Neuronal stem cell (in vitro differentiated cells): ENCODE data around the gene AKAP8L.

Source experiments
- DNase-seq: peaks from one replicate; pipeline ENCODE4 v3.0.0-alpha.2; 2013; ENCODE audit warnings: low spot score
- H2AFZ ChIP-seq: one replicate; pipeline ENCODE4 v1.6.1; 2013; ENCODE audit warnings: mild to moderate bottlenecking, low read length, inconsistent platforms
- H2AK5ac ChIP-seq: 2 replicates; pipeline ENCODE4 v1.6.1; 2013; ENCODE audit warnings: low read depth, mild to moderate bottlenecking, inconsistent platforms, low read length, moderate library complexity, mixed read lengths
- H2BK120ac ChIP-seq: 2 replicates; pipeline ENCODE4 v1.6.1; 2013; ENCODE audit warnings: low read depth, mild to moderate bottlenecking, inconsistent platforms, low read length, moderate library complexity, mixed read lengths
- H2BK12ac ChIP-seq: one replicate; pipeline ENCODE4 v1.6.1; 2013; ENCODE audit warnings: low read length, inconsistent platforms
- H2BK15ac ChIP-seq: 2 replicates; pipeline ENCODE4 v1.6.1; 2013; ENCODE audit warnings: mild to moderate bottlenecking, low read length, inconsistent platforms, mixed read lengths
- H2BK5ac ChIP-seq: one replicate; pipeline ENCODE4 v1.6.1; 2013; ENCODE audit warnings: inconsistent platforms, mild to moderate bottlenecking, low read length, moderate library complexity
- H3K14ac ChIP-seq: one replicate; pipeline ENCODE4 v1.6.1; 2013; ENCODE audit warnings: low read length, inconsistent platforms
- H3K18ac ChIP-seq: 2 replicates; pipeline ENCODE4 v1.6.1; 2013; ENCODE audit warnings: low read length, inconsistent platforms
- H3K23ac ChIP-seq: 2 replicates; pipeline ENCODE4 v1.6.1; 2013; ENCODE audit warnings: low read depth, mild to moderate bottlenecking, mixed read lengths, low read length, inconsistent platforms; ENCODE audit not compliant: poor library complexity
- H3K27ac ChIP-seq: replicated peaks from 3 replicates; pipeline ENCODE4 v1.5.1; 2013; ENCODE audit warnings: low read length, inconsistent platforms
- H3K27me3 ChIP-seq, 3 experiments: 2 replicates each; pipeline ENCODE4 v1.6.1; 2013; ENCODE audit warnings: low read length in 3 of 3, mild to moderate bottlenecking in 2 of 3, inconsistent platforms in 1 of 3, low read depth in 1 of 3, mixed read lengths in 1 of 3, moderate library complexity in 1 of 3; ENCODE audit not compliant: control insufficient read depth in 3 of 3, insufficient read depth in 3 of 3
- H3K36me3 ChIP-seq, 2 donors: replicated peaks in 1 of 2; 2 replicates each; pipeline ENCODE4 v1.6.1; 2013; ENCODE audit warnings: low read length in 2 of 2; ENCODE audit not compliant: control insufficient read depth in 2 of 2, insufficient read depth in 2 of 2
- H3K4ac ChIP-seq: 2 replicates; pipeline ENCODE4 v1.6.1; 2013; ENCODE audit warnings: inconsistent platforms, mild to moderate bottlenecking, low read length, moderate library complexity
- H3K4me1 ChIP-seq, 2 donors: 1 replicate in 1 of 2; 2 replicates in 1 of 2; pipeline ENCODE4 v1.6.1; 2013; ENCODE audit warnings: low read length in 2 of 2, low read depth in 1 of 2; ENCODE audit not compliant: control insufficient read depth in 2 of 2, insufficient read depth in 1 of 2
- H3K4me2 ChIP-seq: one replicate; pipeline ENCODE4 v1.6.1; 2013; ENCODE audit warnings: mild to moderate bottlenecking, low read length, inconsistent platforms; ENCODE audit not compliant: insufficient read depth, poor library complexity, severe bottlenecking
- H3K4me3 ChIP-seq, 2 donors: 2 replicates each; pipeline ENCODE4 v1.5.1; 2013; ENCODE audit warnings: low read length in 2 of 2, mild to moderate bottlenecking in 2 of 2, inconsistent platforms in 1 of 2, moderate library complexity in 1 of 2
- H3K79me1 ChIP-seq: one replicate; pipeline ENCODE4 v1.6.1; 2013; ENCODE audit warnings: low read depth, mild to moderate bottlenecking, inconsistent platforms, low read length, moderate library complexity
- H3K9ac ChIP-seq: one replicate; pipeline ENCODE4 v1.6.1; 2013; ENCODE audit warnings: mild to moderate bottlenecking, low read depth, low read length, inconsistent platforms; ENCODE audit not compliant: poor library complexity
- H3K9me3 ChIP-seq, 2 donors: replicated peaks in 1 of 2; 2 replicates each; pipeline versions ENCODE3 to v1.6.1; 2013; ENCODE audit warnings: low read length in 2 of 2, mild to moderate bottlenecking in 2 of 2, inconsistent platforms in 1 of 2, low read depth in 1 of 2, mixed read lengths in 1 of 2, moderate library complexity in 1 of 2; ENCODE audit not compliant: control insufficient read depth in 2 of 2, insufficient read depth in 1 of 2
- H4K8ac ChIP-seq: one replicate; pipeline ENCODE4 v1.6.1; 2013; ENCODE audit warnings: low read depth, mild to moderate bottlenecking, inconsistent platforms, low read length, moderate library complexity
- H4K91ac ChIP-seq: one replicate; pipeline ENCODE4 v1.6.1; 2013; ENCODE audit warnings: low read length, low read depth, mild to moderate bottlenecking, inconsistent platforms; ENCODE audit not compliant: poor library complexity
- WGBS, 2 donors: extraction: QIAGEN DNeasy Blood & Tissue Kit; methylation state at CpG; one replicate each; pipeline ENCODE4 v1.1.7; 2013; ENCODE audit warnings: missing lambda C conversion rate in 2 of 2, mixed read lengths in 1 of 2; ENCODE audit not compliant: insufficient read length in 2 of 2, insufficient replicate concordance in 1 of 2; ENCODE audit errors: extremely low coverage in 2 of 2; 5-methylcytosine and 5-hydroxymethylcytosine counted together

Gene AKAP8L

DNA sequence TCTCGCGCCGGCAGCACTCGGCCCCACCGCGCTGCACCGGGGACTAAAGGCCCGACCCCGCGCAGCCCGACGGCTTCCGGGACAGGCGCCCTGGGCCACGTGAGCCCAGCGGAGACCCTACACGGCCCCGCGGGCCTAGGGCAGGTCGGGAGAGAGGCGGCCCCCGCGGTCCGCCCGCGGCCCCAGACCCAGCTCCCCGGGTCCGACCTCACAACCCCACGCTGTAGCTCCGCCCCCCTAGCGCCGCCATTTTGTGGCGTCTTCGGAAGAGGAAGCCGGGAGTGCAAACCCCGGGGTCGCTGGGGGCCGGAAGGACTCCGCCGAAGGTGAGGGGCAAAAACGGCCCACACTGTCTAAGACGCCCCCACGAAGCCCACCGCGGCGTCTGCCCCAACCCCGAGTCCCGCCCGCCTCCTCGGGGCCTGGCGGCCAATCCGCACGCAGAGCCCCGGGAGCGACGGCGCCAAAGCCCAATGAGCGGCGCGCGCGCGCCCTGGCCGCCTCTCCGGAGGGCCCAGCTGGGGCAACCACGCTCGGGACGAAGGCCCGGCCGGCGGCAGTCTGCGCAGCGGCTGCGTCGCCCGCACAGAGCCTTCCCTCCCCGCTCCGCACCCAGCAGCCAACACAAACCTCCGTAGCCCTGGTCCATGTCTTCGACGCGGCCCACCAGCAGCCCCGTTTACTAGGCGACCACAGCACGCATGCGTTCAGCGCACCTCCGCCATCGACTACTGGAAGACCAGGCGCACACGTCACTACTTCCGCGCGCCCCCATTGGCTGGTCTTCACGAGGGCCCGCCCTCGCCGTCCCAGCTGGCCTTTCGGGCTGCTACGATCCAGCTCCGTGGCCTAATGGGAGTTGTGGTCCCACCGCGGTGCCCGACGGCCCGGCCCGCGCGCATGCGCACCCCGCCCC lies 39.4 kb downstream of the AKAP8L start, which contains the start of gene AKAP8:
AKAP8 (minus strand) TSS at position 705 of the 916 bp plus-strand sequence; CDS start at position 649, 56 bp downstream.
- Histone ChIP-seq H2AK5ac (peak within 1 kb of the TSS; percentile 80), H3K9ac (peak within 1 kb of the TSS; percentile 97), H2BK120ac (no peak within 1 kb of the TSS), H3K4me2 (peak within 1 kb of the TSS; percentile 93), H2BK5ac (peak within 1 kb of the TSS; percentile 66), H3K36me3 (peaks cover 2 to 42% of the 10 kb centered on the region in 2 donors), H3K23ac (peak within 1 kb of the TSS; percentile 99), H3K27ac (peak within 1 kb of the TSS; percentile 93), H3K14ac (peak within 1 kb of the TSS; percentile 82), H3K4me3 (peak within 1 kb of the TSS; percentile 96 to 100), H2AFZ (peak within 1 kb of the TSS; percentile 95), H4K91ac (no peak within 1 kb of the TSS), H3K4me1 (peaks cover 2 to 9% of the 10 kb centered on the region in 2 donors), H3K9me3 (no peaks in the 10 kb centered on the region), H3K27me3 (no peaks in the 10 kb centered on the region), H3K4ac (peak within 1 kb of the TSS; percentile 81), H2BK15ac (no peak within 1 kb of the TSS), H2BK12ac (peak within 1 kb of the TSS; percentile 98), H3K18ac (peak within 1 kb of the TSS; percentile 100), H4K8ac (peak within 1 kb of the TSS; percentile 82), H3K79me1 (peaks cover 11% of the 10 kb centered on the region)
- DNase-seq = peak; percentile 99
- WGBS, 2 donors = no CpG with 5 or more reads among the region's 111 CpGs

DNA sequence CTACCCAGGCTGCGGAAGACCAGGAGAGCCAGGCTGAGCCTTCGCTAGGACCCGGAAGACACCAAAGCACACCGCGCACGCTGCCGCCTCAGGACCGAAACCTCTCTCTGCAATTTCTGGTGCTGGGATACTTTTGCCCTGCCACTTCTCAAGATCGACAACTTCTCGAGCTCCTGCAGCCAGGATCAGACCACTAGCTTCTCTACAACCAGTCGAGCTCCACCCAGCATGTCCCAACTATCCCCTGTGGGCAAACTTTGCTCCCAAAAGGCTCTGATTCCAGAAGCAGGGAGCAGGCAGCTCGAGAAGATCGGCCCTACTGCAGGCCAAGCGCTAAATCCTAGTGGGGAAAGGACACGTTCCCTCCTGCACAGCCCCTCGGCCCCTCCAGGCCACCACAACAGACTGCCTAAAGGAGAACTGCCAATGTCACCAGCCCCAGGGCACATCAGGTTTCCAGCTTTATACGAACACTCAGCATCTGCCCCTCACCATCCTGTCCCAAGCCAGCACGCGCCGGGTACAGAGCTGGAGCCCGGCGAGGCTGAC lies 40.2 kb downstream of the AKAP8L start:
- peak overlapping the region; percentile 96 to 100 for H3K4me3 ChIP-seq
- no peaks in the 10 kb centered on the region for H3K9me3 ChIP-seq
- no peak overlapping the region for H2BK120ac ChIP-seq
- peak overlapping the region; percentile 93 for H3K27ac ChIP-seq
- no peaks in the 10 kb centered on the region for H3K27me3 ChIP-seq
- no peak overlapping the region for H2AK5ac ChIP-seq
- H4K8ac ChIP-seq = no peak overlapping the region
- no peak overlapping the region for H2BK15ac ChIP-seq
- WGBS, 2 donors = no CpG with 5 or more reads among the region's 22 CpGs
- H3K79me1 ChIP-seq = peaks cover 17% of the 10 kb centered on the region
- H3K14ac ChIP-seq = no peak overlapping the region
- H3K23ac ChIP-seq = peak overlapping the region; percentile 6
- no peak overlapping the region for H2BK12ac ChIP-seq
- peak overlapping the region; percentile 40 for H2BK5ac ChIP-seq
- peaks cover 2 to 9% of the 10 kb centered on the region in 2 donors for H3K4me1 ChIP-seq
- H3K4me2 ChIP-seq = peak overlapping the region; percentile 93
- DNase-seq = peak; percentile 20
- peak overlapping the region; percentile 100 for H3K18ac ChIP-seq
- H3K9ac ChIP-seq = peak overlapping the region; percentile 84
- peak overlapping the region; percentile 95 for H2AFZ ChIP-seq
- no peak overlapping the region for H3K4ac ChIP-seq
- H3K36me3 ChIP-seq = peaks cover 4 to 46% of the 10 kb centered on the region in 2 donors
- H4K91ac ChIP-seq = no peak overlapping the region

DNA sequence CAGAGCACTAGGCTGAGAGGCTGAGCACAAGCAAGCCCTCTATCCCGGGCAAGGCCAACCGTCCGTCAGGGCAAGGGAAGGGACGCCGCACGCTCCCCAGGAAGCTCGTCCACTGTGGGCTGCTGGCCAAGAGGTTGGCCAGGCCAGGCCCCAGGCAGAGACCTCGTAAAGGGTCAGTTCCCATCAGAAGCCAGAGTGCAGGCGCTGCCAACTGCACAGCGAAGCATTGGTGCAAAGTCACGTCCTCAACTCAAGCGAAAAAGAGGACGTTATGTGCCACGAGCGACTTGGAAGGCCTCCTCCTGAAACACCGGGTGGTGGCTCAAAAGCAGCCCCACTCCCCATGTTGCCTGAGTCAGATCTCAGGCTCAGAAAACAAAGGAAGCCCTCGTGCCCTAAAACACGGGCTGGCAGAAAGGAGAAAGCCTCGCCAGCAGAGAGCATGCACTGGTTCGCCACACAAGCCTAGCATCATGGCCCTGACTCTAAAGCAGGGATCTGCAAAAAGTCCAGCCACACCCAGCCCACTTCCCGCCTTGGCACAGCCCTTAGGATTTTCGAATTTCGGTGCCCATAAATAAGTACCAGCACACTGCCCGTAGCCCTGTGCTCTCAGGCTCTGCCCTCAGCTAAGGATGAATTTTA lies 43.9 kb downstream of the AKAP8L start:
- Histone ChIP-seq H3K9ac (no peak overlapping the region), H3K27ac (no peak overlapping the region), H3K36me3 (peaks cover 24 to 55% of the 10 kb centered on the region in 2 donors), H3K79me1 (peaks cover 27% of the 10 kb centered on the region), H2BK120ac (no peak overlapping the region), H3K4ac (no peak overlapping the region), H3K27me3 (no peaks in the 10 kb centered on the region), H3K23ac (peak overlapping the region; percentile 8), H4K91ac (no peak overlapping the region), H2BK5ac (no peak overlapping the region), H3K4me2 (no peak overlapping the region), H3K4me3 (no peak overlapping the region), H2AK5ac (no peak overlapping the region), H3K4me1 (peaks cover 2 to 9% of the 10 kb centered on the region in 2 donors), H3K14ac (no peak overlapping the region), H3K9me3 (no peaks in the 10 kb centered on the region), H2BK15ac (no peak overlapping the region), H2BK12ac (no peak overlapping the region), H3K18ac (no peak overlapping the region), H2AFZ (no peak overlapping the region), H4K8ac (no peak overlapping the region)
- DNase-seq = no peak
- no CpG with 5 or more reads among the region's 24 CpGs for WGBS, 2 donors
